Measurements from ENCODE around the gene ZDHHC21. TPM values are rescaled to one million over a fixed set of nuclear protein-coding genes. Genes with fewer than 3 reads are reported as not detected.

ZDHHC21 gene
- total RNA-seq, 2 experiments from 2014 or later, result 2.7 to 4.1 TPM

GRCh38 chr9:14584571-14584970, 108.7 kb downstream of the ZDHHC21 start:
- Histone ChIP-seq H3K36me3 (ENCODE audit: insufficient read depth, low read length) (no peaks in the 10 kb centered on the region), H3K9me3 (ENCODE audit: control insufficient read depth in 1 of 2, insufficient read depth in 1 of 2, low read length in 2 of 2) (peaks cover 5 to 7% of the 10 kb centered on the region in 2 experiments), H3K4me3 (ENCODE audit: low read length) (no peak overlapping the region), H3K27ac (ENCODE audit: low read depth in 1 of 2, low read length in 2 of 2) (no peak overlapping the region), H3K27me3 (ENCODE audit: control insufficient read depth in 1 of 2, insufficient read depth in 2 of 2, low read length in 2 of 2) (no peaks in the 10 kb centered on the region), H3K4me1 (ENCODE audit: insufficient read depth, low read length) (peaks cover 6% of the 10 kb centered on the region)
- no peak for DNase-seq
- POLR2A ChIA-PET, result no interaction called here
- CTCF ChIA-PET, result no interaction called here
- H3K36me3 Mint-ChIP-seq (ENCODE audit: low read depth), result no peaks in the 10 kb centered on the region
- H3K27me3 Mint-ChIP-seq, result peaks cover 9% of the 10 kb centered on the region
- intact Hi-C loops (cut with DNase I, micrococcal nuclease), result no loop called here
- H3K4me1 Mint-ChIP-seq (ENCODE audit: low read depth), result peaks cover 10% of the 10 kb centered on the region
- no peak for TF ChIP-seq CTCF (IDR thresholded peaks at IDR 0.05)
- no peak for ATAC-seq (ENCODE audit: poor library complexity)
- H3K4me3 Mint-ChIP-seq, result no peak overlapping the region
- peaks cover 15% of the 10 kb centered on the region for H3K9me3 Mint-ChIP-seq
- H3K27ac Mint-ChIP-seq, result no peak overlapping the region

- CTCF ChIA-PET, result interaction anchor here (1.2 kb wide), 1 partner anchor 9 kb away, joined by 3 read pairs; no protein-coding TSS in a partner anchor
- Mint-ChIP-seq H3K4me1 (ENCODE audit: low read depth) (no peaks in the 10 kb centered on the region), H3K27ac (no peak overlapping the region), H3K9me3 (peaks cover 14% of the 10 kb centered on the region), H3K4me3 (no peak overlapping the region), H3K27me3 (peaks cover 9% of the 10 kb centered on the region), H3K36me3 (ENCODE audit: low read depth) (no peaks in the 10 kb centered on the region)
- H3K36me3 ChIP-seq (ENCODE audit: insufficient read depth, low read length), result no peaks in the 10 kb centered on the region
- no peak for DNase-seq
- no peak for TF ChIP-seq CTCF (IDR thresholded peaks at IDR 0.05)
- no peak for ATAC-seq (ENCODE audit: poor library complexity)
- H3K4me1 ChIP-seq (ENCODE audit: insufficient read depth, low read length), result no peaks in the 10 kb centered on the region
- no peak overlapping the region for H3K27ac ChIP-seq (ENCODE audit: low read depth in 1 of 2, low read length in 2 of 2)
- peaks cover 17 to 19% of the 10 kb centered on the region in 2 experiments for H3K9me3 ChIP-seq (ENCODE audit: control insufficient read depth in 1 of 2, insufficient read depth in 1 of 2, low read length in 2 of 2)
- intact Hi-C loops (cut with DNase I, micrococcal nuclease), result no loop called here
- no peaks in the 10 kb centered on the region for H3K27me3 ChIP-seq (ENCODE audit: control insufficient read depth in 1 of 2, insufficient read depth in 2 of 2, low read length in 2 of 2)
- no peak overlapping the region for H3K4me3 ChIP-seq (ENCODE audit: low read length)
- POLR2A ChIA-PET, result no interaction called here
Measured at GRCh38 chr9:14578030-14578429, 115.2 kb downstream of the ZDHHC21 start.

- Mint-ChIP-seq H3K4me3 (no peak overlapping the region), H3K36me3 (ENCODE audit: low read depth) (no peaks in the 10 kb centered on the region), H3K9me3 (peaks cover 13% of the 10 kb centered on the region), H3K27ac (no peak overlapping the region), H3K27me3 (no peaks in the 10 kb centered on the region), H3K4me1 (ENCODE audit: low read depth) (no peaks in the 10 kb centered on the region)
- DNase-seq (no peak), ATAC-seq (ENCODE audit: poor library complexity) (no peak)
- Histone ChIP-seq H3K27me3 (ENCODE audit: control insufficient read depth in 1 of 2, insufficient read depth in 2 of 2, low read length in 2 of 2) (no peaks in the 10 kb centered on the region), H3K27ac (ENCODE audit: low read depth in 1 of 2, low read length in 2 of 2) (no peak overlapping the region), H3K4me3 (ENCODE audit: low read length) (no peak overlapping the region), H3K9me3 (ENCODE audit: control insufficient read depth in 1 of 2, insufficient read depth in 1 of 2, low read length in 2 of 2) (peaks cover 9 to 13% of the 10 kb centered on the region in 2 experiments), H3K4me1 (ENCODE audit: insufficient read depth, low read length) (no peaks in the 10 kb centered on the region), H3K36me3 (ENCODE audit: insufficient read depth, low read length) (no peaks in the 10 kb centered on the region)
- no peak for TF ChIP-seq CTCF (IDR thresholded peaks at IDR 0.05)
- POLR2A ChIA-PET, result no interaction called here
- CTCF ChIA-PET, result no interaction called here
- intact Hi-C loops (cut with DNase I, micrococcal nuclease), result no loop called here
Measured at GRCh38 chr9:14574173-14574572, 119.1 kb downstream of the ZDHHC21 start.

Data from CD4-positive, alpha-beta T cell (primary cell).